Peyer's patch (tissue), 4 donors: ENCODE measurements around the gene DAPL1. TPM values are rescaled to one million over a fixed set of nuclear protein-coding genes. Genes with fewer than 3 reads are reported as not detected.

Experiments
- DNase-seq, 3 donors: peaks; one replicate each; pipeline ENCODE4 v3.0.0-alpha.2; 2017 to 2019
- H3K27ac ChIP-seq, 4 donors: fragments of 200-600 bp; sonication (generic); one replicate each; pipeline ENCODE4 v1.5.1; 2016 to 2019
- H3K27me3 ChIP-seq, 2 donors: fragments of 200-600 bp; sonication (generic); one replicate each; pipeline ENCODE4 v1.5.1; 2019
- H3K36me3 ChIP-seq, 3 donors: fragments of 200-600 bp; sonication (generic); one replicate each; pipeline ENCODE4 v1.5.1; 2016 to 2019
- H3K4me1 ChIP-seq, 4 donors: fragments of 200-600 bp; sonication (generic); one replicate each; pipeline ENCODE4 v1.5.1; 2016 to 2019
- H3K4me3 ChIP-seq, 4 donors: fragments of 200-600 bp; sonication (generic); 1 replicate in 3 of 4; 2 replicates in 1 of 4; pipeline ENCODE4 v1.5.1; 2016 to 2019; ENCODE audit warnings: mild to moderate bottlenecking in 1 of 4
- H3K9me3 ChIP-seq, 4 donors: fragments of 200-600 bp; sonication (generic); one replicate each; pipeline ENCODE4 v1.5.1; 2016 to 2019; ENCODE audit warnings: mild to moderate bottlenecking in 1 of 4
- CTCF ChIP-seq, 6 experiments: fragments of 450-650 bp in 4 of 6; fragments of 200-600 bp in 2 of 6; sonication (generic) in 1 of 6; IDR thresholded peaks; one replicate each; pipeline ENCODE4 v1.5.1; 2017 to 2019; ENCODE audit warnings: antibody characterized with exemption in 6 of 6, mild to moderate bottlenecking in 3 of 6, moderate library complexity in 1 of 6
- POLR2A ChIP-seq, 2 donors: fragments of 450-650 bp; IDR thresholded peaks; one replicate each; pipeline ENCODE4 v1.5.1; 2017; ENCODE audit warnings: antibody characterized with exemption in 2 of 2, mild to moderate bottlenecking in 2 of 2, moderate library complexity in 2 of 2
- total RNA-seq, 4 donors: library from RNA; depleted of rRNA; stranded (reverse); fragments of >200 nt; gene quantifications; one replicate each; pipeline ENCODE4 v1.1.0, GENCODE V29; 2016

DAPL1 gene
- total RNA-seq, 4 donors from 2014 or later, result not detected

DNA sequence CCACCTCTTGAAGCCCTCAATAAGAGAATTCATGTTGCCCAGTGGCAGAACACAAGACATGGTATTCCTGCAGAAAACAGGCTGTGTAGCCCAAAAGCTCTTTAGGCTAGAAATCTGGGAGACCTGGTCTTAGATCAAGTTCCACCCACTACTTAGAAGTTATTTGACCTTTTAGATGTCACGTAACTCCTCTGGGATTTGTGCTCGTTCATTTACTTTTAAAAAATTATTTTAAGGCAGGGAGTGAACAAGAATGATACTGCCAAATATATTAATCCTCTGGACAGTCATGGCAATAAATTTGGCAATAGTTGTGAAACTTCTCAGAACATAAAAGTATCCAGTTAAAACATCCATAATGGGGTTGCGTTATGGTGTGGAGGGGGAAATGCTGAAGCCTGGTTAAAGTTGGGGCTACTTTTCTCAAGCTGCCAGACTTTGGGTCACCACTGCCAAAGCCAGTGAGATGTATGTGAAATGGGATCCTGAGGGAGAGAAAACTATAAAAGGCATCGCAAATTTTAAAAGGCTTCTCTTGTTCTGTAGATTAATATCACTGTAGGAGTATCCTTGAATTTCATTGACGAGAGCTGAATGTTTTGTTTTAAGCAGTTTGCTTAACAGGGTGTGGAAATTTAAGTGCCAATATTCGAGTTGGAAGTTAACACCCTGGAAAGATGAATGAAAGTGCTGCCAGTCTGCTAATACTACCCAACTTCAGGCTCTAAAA, 15.8 kb downstream of the DAPL1 start:
- Histone ChIP-seq H3K4me1 (no peaks in the 10 kb centered on the region), H3K9me3 (no peaks in the 10 kb centered on the region), H3K4me3 (no peak overlapping the region), H3K36me3 (no peaks in the 10 kb centered on the region), H3K27ac (no peak overlapping the region), H3K27me3 (no peaks in the 10 kb centered on the region)
- no peak for TF ChIP-seq POLR2A (IDR thresholded peaks at IDR 0.05)
- TF ChIP-seq CTCF (IDR thresholded peaks at IDR 0.05), result no peak
- no peak for DNase-seq

DNA sequence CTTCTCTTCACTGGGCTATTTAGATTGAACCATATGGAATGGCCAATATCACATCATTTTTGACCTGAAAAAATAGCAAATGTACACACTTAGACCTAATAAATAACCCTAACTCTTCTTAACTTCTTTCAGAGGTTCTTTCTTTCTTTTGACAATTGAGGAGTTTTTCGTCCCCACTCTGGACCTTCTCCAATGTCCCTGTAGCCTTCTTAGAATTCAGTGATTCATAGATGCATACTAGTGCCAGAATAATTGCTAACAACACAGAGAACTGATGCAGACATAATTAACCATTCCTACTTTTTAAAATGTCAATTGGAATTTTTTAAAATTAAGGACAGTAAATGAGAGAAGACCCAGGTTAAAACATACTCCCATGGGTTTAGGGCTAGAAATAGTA, 20.0 kb downstream of the DAPL1 start:
- H3K9me3 ChIP-seq, result no peaks in the 10 kb centered on the region
- H3K27ac ChIP-seq, result no peak overlapping the region
- DNase-seq, result no peak
- TF ChIP-seq POLR2A (IDR thresholded peaks at IDR 0.05) (no peak), CTCF (IDR thresholded peaks at IDR 0.05) (no peak)
- no peaks in the 10 kb centered on the region for H3K36me3 ChIP-seq
- no peak overlapping the region for H3K4me3 ChIP-seq
- H3K4me1 ChIP-seq, result no peaks in the 10 kb centered on the region
- no peaks in the 10 kb centered on the region for H3K27me3 ChIP-seq

DNA sequence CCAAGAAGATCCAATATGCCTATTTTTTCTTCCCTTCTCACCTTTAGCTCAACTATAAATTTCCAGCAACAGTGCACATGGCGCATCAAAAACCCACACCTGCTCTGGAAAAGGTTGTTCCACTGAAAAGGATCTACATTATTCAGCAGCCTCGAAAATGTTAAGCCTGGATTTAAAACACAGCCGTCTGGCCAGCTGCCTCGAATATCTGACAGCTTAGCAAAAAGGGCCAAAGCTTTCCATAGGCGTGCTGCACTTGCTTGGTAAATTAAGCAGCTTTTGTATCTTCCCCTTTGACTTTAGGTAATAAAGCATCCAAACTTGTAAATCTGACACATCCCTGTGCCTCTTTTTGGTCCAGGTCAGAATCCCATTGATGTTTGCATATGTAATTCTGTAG, 20.5 kb downstream of the DAPL1 start:
- no peaks in the 10 kb centered on the region for H3K27me3 ChIP-seq
- no peak overlapping the region for H3K4me3 ChIP-seq
- H3K36me3 ChIP-seq, result no peaks in the 10 kb centered on the region
- no peak for DNase-seq
- no peak for TF ChIP-seq POLR2A (IDR thresholded peaks at IDR 0.05)
- TF ChIP-seq CTCF (IDR thresholded peaks at IDR 0.05), result no peak
- H3K27ac ChIP-seq, result no peak overlapping the region
- H3K4me1 ChIP-seq, result no peaks in the 10 kb centered on the region
- H3K9me3 ChIP-seq, result no peaks in the 10 kb centered on the region

GRCh38 chr2:158817588-158817987, 22.5 kb downstream of the DAPL1 start:
- no peaks in the 10 kb centered on the region for H3K36me3 ChIP-seq
- H3K27ac ChIP-seq, result no peak overlapping the region
- TF ChIP-seq POLR2A (IDR thresholded peaks at IDR 0.05) (no peak), CTCF (IDR thresholded peaks at IDR 0.05) (no peak)
- no peaks in the 10 kb centered on the region for H3K4me1 ChIP-seq
- H3K27me3 ChIP-seq, result no peaks in the 10 kb centered on the region
- H3K9me3 ChIP-seq, result no peaks in the 10 kb centered on the region
- no peak overlapping the region for H3K4me3 ChIP-seq
- no peak for DNase-seq

GRCh38 chr2:158818511-158818910, 23.4 kb downstream of the DAPL1 start:
- H3K27ac ChIP-seq, result no peak overlapping the region
- no peaks in the 10 kb centered on the region for H3K9me3 ChIP-seq
- TF ChIP-seq CTCF (IDR thresholded peaks at IDR 0.05) (no peak), POLR2A (IDR thresholded peaks at IDR 0.05) (no peak)
- H3K27me3 ChIP-seq, result no peaks in the 10 kb centered on the region
- H3K36me3 ChIP-seq, result no peaks in the 10 kb centered on the region
- DNase-seq, result no peak
- no peaks in the 10 kb centered on the region for H3K4me1 ChIP-seq
- H3K4me3 ChIP-seq, result no peak overlapping the region

- H3K4me3 ChIP-seq, result no peak overlapping the region
- no peaks in the 10 kb centered on the region for H3K36me3 ChIP-seq
- no peaks in the 10 kb centered on the region for H3K27me3 ChIP-seq
- no peak for DNase-seq
- H3K4me1 ChIP-seq, result no peaks in the 10 kb centered on the region
- H3K27ac ChIP-seq, result no peak overlapping the region
- no peaks in the 10 kb centered on the region for H3K9me3 ChIP-seq
- no peak for TF ChIP-seq POLR2A (IDR thresholded peaks at IDR 0.05)
- TF ChIP-seq CTCF (IDR thresholded peaks at IDR 0.05), result no peak
Measured at GRCh38 chr2:158822193-158822592, 27.1 kb downstream of the DAPL1 start.
